Neural cell (in vitro differentiated cells): ENCODE results near the gene TECPR1. TPM values are rescaled to one million over a fixed set of nuclear protein-coding genes. Genes with fewer than 3 reads are reported as not detected.

Experiments used
- H2AFZ ChIP-seq: fragments of 200-600, 300-800 bp; sonication (generic), shearing (Covaris generic); 2 replicates; pipeline ENCODE4 v1.6.0; 2014; ENCODE audit warnings: low read depth, mild to moderate bottlenecking, antibody characterized with exemption, low read length, moderate library complexity
- H3F3A ChIP-seq: fragments of 200-600 bp; shearing (Covaris generic); 2 replicates; pipeline ENCODE4 v1.6.1; 2016; ENCODE audit warnings: mild to moderate bottlenecking, moderate library complexity, mixed read lengths, antibody characterized with exemption, low read length; ENCODE audit not compliant: insufficient read depth, poor library complexity, severe bottlenecking
- H3K27ac ChIP-seq: fragments of 200-600, 300-800 bp; sonication (generic), shearing (Covaris generic); 2 replicates; pipeline ENCODE4 v1.5.1; 2014; ENCODE audit warnings: mild to moderate bottlenecking, low read length, moderate library complexity
- H3K27me3 ChIP-seq: fragments of 300-800, 200-600 bp; sonication (generic), shearing (Covaris generic); 2 replicates; pipeline ENCODE4 v1.6.0; 2014; ENCODE audit warnings: mild to moderate bottlenecking, low read depth, low read length, moderate library complexity; ENCODE audit not compliant: insufficient read depth
- H3K36me3 ChIP-seq: fragments of 300-800, 200-600 bp; sonication (generic), shearing (Covaris generic); 2 replicates; pipeline ENCODE4 v1.5.1; 2014; ENCODE audit warnings: mild to moderate bottlenecking, antibody characterized with exemption, low read length, moderate library complexity; ENCODE audit not compliant: insufficient read depth
- H3K4me2 ChIP-seq: fragments of 300-800, 200-600 bp; sonication (generic), shearing (Covaris generic); 2 replicates; pipeline ENCODE4 v1.6.0; 2014; ENCODE audit warnings: mild to moderate bottlenecking, low read length
- H3K4me3 ChIP-seq: fragments of 300-800, 200-600 bp; sonication (generic), shearing (Covaris generic); 2 replicates; pipeline ENCODE4 v1.5.1; 2014; ENCODE audit warnings: mild to moderate bottlenecking, low read length, moderate library complexity
- H3K79me2 ChIP-seq: fragments of 200-600 bp; shearing (Covaris generic); replicated peaks from 2 replicates; pipeline ENCODE4 v1.6.0; 2014; ENCODE audit warnings: mild to moderate bottlenecking, low read length, moderate library complexity; ENCODE audit not compliant: insufficient read depth
- H3K9ac ChIP-seq: fragments of 300-800, 200-600 bp; sonication (generic), shearing (Covaris generic); 2 replicates; pipeline ENCODE4 v1.6.1; 2016; ENCODE audit warnings: mild to moderate bottlenecking, low read length, mixed read lengths
- H3K9me2 ChIP-seq: fragments of 200-600 bp; shearing (Covaris generic); 2 replicates; pipeline ENCODE4 v1.6.1; 2016; ENCODE audit warnings: mild to moderate bottlenecking, low read length, mixed read lengths; ENCODE audit not compliant: insufficient read depth
- H3K9me3 ChIP-seq: fragments of 200-600, 300-800 bp; sonication (generic), shearing (Covaris generic); 2 replicates; pipeline ENCODE4 v1.6.1; 2016; ENCODE audit warnings: mild to moderate bottlenecking, mixed run types, low read length, moderate library complexity, mixed read lengths
- H4K20me1 ChIP-seq: fragments of 200-600 bp; shearing (Covaris generic); 2 replicates; pipeline ENCODE4 v1.6.1; 2016; ENCODE audit warnings: mild to moderate bottlenecking, mixed run types; ENCODE audit not compliant: insufficient read depth
- EP300 ChIP-seq: fragments of 450-650 bp; conservative IDR thresholded peaks from 2 replicates; pipeline ENCODE4 v1.6.1; 2014; ENCODE audit warnings: antibody characterized with exemption, mild to moderate bottlenecking, moderate library complexity; ENCODE audit not compliant: poor library complexity, severe bottlenecking
- EZH2 ChIP-seq: fragments of 200-600, 300-800 bp; shearing (Covaris generic), sonication (generic); IDR thresholded peaks from 2 replicates; pipeline ENCODE4 v1.6.1; 2014; ENCODE audit warnings: antibody characterized with exemption, low read length, borderline replicate concordance, mild to moderate bottlenecking; ENCODE audit not compliant: insufficient read depth, poor library complexity, severe bottlenecking
- MXI1 ChIP-seq: fragments of 450-650 bp; conservative IDR thresholded peaks from 2 replicates; pipeline ENCODE4 v1.6.1; 2014; ENCODE audit warnings: antibody characterized with exemption, mild to moderate bottlenecking; ENCODE audit not compliant: poor library complexity, severe bottlenecking
- POLR2AphosphoS5 ChIP-seq: IDR thresholded peaks from 2 replicates; pipeline ENCODE4 v1.6.1; 2012
- RAD21 ChIP-seq: fragments of 450-650 bp; conservative IDR thresholded peaks from 2 replicates; pipeline ENCODE4 v1.6.1; 2014; ENCODE audit warnings: antibody characterized with exemption, mild to moderate bottlenecking, moderate library complexity
- SMC3 ChIP-seq: fragments of 450-650 bp; conservative IDR thresholded peaks from 2 replicates; pipeline ENCODE4 v1.6.1; 2014; ENCODE audit warnings: antibody characterized with exemption, mild to moderate bottlenecking, moderate library complexity; ENCODE audit not compliant: poor library complexity
- TAF1 ChIP-seq: IDR thresholded peaks from 2 replicates; pipeline ENCODE4 v1.6.1; 2012; ENCODE audit warnings: low read depth
- polyA plus RNA-seq: library from polyadenylated mRNA; depleted of rRNA; stranded (reverse); fragments of >200 nt; gene quantifications from 2 replicates; pipeline ENCODE4 v1.2.3, GENCODE V29; 2014
- TF ChIP-seq, protein P1 (sequence below): IDR thresholded peaks from 2 replicates; pipeline ENCODE4 v1.6.1; 2012; ENCODE audit warnings: borderline replicate concordance
- TF ChIP-seq, protein P2 (sequence below): fragments of 450-650 bp; IDR thresholded peaks from 2 replicates; pipeline ENCODE4 v1.5.1; 2014; ENCODE audit warnings: antibody characterized with exemption, mild to moderate bottlenecking, moderate library complexity; ENCODE audit not compliant: poor library complexity, severe bottlenecking

The TECPR1 gene
- polyA plus RNA-seq, 1 donor from 2014 or later, result 46.6 TPM

DNA sequence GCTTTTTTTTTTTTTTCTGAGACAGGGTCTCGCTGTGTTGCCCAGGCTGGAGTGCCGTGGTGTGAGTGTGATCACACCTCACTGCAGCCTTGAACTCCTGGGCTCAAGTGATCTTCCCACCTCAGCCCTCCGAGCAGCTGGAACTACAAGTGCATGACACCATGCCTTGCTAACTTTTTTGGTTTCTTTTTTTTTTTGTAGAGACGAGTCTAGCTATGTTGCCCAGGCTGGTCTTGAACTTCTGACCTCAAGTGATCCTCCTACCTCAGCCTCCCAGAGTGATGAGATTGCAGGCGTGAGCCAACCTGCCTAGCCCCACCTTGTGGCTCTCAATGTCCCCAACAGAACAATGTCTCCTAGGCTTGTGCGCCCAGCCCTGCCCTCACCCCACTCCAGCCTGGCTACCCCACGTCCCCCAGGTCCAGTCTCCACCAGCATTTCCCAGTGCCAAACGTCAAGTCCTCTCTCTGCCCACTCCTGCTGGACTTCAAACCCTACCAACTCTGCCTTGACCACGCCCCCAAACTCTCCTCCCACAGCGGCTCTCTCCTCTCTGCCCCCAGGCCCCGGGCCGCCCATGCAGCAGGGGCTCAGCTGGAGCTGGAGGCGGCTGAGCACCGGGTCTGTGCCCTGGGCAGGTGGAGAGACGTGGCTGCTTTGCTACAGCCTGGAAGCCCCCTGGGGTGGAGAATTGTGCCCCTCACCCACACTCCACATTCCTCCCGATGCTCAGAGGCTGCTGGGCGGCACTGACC lies 21.9 kb downstream of the TECPR1 start:
- H3K4me2 ChIP-seq, result no peak overlapping the region
- H3F3A ChIP-seq, result no peaks in the 10 kb centered on the region
- H3K4me3 ChIP-seq, result no peak overlapping the region
- TF ChIP-seq RAD21 (no peak), EZH2 (no peak), MXI1 (no peak), POLR2AphosphoS5 (no peak), SMC3 (no peak), TAF1 (no peak), EP300 (no peak)
- TF ChIP-seq, protein P1, sequence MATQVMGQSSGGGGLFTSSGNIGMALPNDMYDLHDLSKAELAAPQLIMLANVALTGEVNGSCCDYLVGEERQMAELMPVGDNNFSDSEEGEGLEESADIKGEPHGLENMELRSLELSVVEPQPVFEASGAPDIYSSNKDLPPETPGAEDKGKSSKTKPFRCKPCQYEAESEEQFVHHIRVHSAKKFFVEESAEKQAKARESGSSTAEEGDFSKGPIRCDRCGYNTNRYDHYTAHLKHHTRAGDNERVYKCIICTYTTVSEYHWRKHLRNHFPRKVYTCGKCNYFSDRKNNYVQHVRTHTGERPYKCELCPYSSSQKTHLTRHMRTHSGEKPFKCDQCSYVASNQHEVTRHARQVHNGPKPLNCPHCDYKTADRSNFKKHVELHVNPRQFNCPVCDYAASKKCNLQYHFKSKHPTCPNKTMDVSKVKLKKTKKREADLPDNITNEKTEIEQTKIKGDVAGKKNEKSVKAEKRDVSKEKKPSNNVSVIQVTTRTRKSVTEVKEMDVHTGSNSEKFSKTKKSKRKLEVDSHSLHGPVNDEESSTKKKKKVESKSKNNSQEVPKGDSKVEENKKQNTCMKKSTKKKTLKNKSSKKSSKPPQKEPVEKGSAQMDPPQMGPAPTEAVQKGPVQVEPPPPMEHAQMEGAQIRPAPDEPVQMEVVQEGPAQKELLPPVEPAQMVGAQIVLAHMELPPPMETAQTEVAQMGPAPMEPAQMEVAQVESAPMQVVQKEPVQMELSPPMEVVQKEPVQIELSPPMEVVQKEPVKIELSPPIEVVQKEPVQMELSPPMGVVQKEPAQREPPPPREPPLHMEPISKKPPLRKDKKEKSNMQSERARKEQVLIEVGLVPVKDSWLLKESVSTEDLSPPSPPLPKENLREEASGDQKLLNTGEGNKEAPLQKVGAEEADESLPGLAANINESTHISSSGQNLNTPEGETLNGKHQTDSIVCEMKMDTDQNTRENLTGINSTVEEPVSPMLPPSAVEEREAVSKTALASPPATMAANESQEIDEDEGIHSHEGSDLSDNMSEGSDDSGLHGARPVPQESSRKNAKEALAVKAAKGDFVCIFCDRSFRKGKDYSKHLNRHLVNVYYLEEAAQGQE, result no peak
- TF ChIP-seq, protein P2, sequence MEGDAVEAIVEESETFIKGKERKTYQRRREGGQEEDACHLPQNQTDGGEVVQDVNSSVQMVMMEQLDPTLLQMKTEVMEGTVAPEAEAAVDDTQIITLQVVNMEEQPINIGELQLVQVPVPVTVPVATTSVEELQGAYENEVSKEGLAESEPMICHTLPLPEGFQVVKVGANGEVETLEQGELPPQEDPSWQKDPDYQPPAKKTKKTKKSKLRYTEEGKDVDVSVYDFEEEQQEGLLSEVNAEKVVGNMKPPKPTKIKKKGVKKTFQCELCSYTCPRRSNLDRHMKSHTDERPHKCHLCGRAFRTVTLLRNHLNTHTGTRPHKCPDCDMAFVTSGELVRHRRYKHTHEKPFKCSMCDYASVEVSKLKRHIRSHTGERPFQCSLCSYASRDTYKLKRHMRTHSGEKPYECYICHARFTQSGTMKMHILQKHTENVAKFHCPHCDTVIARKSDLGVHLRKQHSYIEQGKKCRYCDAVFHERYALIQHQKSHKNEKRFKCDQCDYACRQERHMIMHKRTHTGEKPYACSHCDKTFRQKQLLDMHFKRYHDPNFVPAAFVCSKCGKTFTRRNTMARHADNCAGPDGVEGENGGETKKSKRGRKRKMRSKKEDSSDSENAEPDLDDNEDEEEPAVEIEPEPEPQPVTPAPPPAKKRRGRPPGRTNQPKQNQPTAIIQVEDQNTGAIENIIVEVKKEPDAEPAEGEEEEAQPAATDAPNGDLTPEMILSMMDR, result no peak
- H3K27me3 ChIP-seq, result no peaks in the 10 kb centered on the region
- no peaks in the 10 kb centered on the region for H3K79me2 ChIP-seq
- H3K36me3 ChIP-seq, result no peaks in the 10 kb centered on the region
- H3K27ac ChIP-seq, result no peak overlapping the region
- H3K9me3 ChIP-seq, result no peaks in the 10 kb centered on the region
- no peaks in the 10 kb centered on the region for H3K9me2 ChIP-seq
- no peak overlapping the region for H2AFZ ChIP-seq
- H4K20me1 ChIP-seq, result no peaks in the 10 kb centered on the region
- H3K9ac ChIP-seq, result no peak overlapping the region

DNA sequence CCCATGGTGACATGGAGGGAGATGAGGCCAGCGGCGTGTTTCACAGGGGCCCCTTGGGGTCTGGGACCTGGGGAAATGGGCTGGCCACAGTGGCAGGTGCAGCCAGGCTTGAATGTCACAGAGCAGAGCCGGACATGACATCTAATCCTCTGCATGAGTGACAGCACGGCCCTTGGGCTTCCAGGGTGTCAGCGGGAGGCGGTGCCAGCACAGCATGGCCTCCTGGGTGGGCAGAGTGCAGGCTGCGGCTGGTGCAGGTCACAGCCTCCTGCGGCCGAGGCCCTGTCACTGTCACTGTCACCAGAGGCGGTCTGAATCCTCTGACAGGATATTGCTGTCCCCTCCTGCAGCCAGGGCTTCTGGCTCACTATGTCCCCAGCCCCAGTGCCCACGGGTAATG lies 22.6 kb downstream of the TECPR1 start:
- H3K9me3 ChIP-seq, result no peaks in the 10 kb centered on the region
- H3K27me3 ChIP-seq, result no peaks in the 10 kb centered on the region
- H3K36me3 ChIP-seq, result no peaks in the 10 kb centered on the region
- no peaks in the 10 kb centered on the region for H3K79me2 ChIP-seq
- no peak overlapping the region for H3K4me3 ChIP-seq
- H4K20me1 ChIP-seq, result no peaks in the 10 kb centered on the region
- no peaks in the 10 kb centered on the region for H3F3A ChIP-seq
- no peak overlapping the region for H2AFZ ChIP-seq
- H3K4me2 ChIP-seq, result no peak overlapping the region
- H3K9me2 ChIP-seq, result no peaks in the 10 kb centered on the region
- no peak for TF ChIP-seq MXI1
- TF ChIP-seq POLR2AphosphoS5, result no peak
- TF ChIP-seq, protein P2, result no peak
- no peak for TF ChIP-seq TAF1
- TF ChIP-seq RAD21, result no peak
- TF ChIP-seq SMC3, result no peak
- TF ChIP-seq EP300, result no peak
- TF ChIP-seq, protein P1, result no peak
- TF ChIP-seq EZH2, result no peak
- no peak overlapping the region for H3K9ac ChIP-seq
- H3K27ac ChIP-seq, result no peak overlapping the region
